TTC549 (cell line): ENCODE measurements around the gene CATSPERB.
"Not testable (repeated sequence)": the region's sequence is repeated elsewhere in the genome, so short reads cannot be mapped to it uniquely, and the experiment has no call there.

Experiments used
- FAIRE-seq: peaks from 2 replicates; lab custom pipeline; 2012; peaks lifted over from hg19 to GRCh38; lab: Jason Lieb, UNC

CATSPERB gene

DNA sequence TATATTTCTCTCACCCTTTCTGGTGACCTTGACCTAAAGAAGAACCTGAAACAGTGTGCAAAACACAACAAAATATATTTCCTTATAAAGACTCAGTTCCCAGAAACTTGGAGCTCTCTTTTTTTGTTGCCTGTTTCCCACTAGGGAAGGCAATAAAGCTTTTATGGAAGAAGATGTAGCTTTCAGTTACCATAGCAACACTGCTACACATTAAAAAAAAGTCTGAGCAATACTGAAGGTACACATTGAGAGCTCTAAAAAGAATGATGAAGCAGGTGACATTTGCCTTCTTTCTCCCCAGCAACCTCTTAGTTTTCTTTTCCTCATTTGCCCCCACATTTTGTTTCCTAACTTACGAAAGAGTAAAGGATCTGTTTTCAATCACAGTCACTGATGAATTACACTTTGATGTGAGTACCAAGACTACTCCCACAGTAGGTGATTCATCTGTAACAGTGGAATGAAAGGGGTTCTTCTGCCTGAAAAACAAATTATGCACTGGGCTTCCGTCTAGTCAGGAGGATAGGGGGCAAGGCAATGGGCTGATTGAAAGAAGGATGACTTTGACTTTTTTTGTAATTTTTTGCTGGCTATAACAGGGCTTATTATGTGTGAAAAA is 1.1 kb upstream of the CATSPERB start:
- no peak for FAIRE-seq

DNA sequence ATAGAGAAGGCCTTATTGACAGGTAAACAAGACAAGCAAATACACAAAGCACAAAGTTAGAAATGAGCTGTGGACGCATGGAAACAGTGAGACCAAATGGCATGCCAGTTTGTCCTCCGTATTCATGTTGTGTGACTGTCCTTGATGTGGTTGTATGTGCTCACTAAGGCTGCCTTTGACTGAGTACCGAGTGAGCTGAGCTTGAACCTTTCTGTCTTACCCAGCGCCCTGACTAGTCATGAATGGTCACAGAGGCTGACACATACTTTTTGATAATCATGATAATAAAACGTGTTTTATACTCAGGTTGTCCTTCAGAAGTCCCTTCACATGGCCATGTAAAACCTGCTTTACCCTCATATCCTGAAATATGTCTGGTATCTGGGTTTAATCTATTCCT is 553 bp upstream of the CATSPERB start:
- FAIRE-seq: no peak

DNA sequence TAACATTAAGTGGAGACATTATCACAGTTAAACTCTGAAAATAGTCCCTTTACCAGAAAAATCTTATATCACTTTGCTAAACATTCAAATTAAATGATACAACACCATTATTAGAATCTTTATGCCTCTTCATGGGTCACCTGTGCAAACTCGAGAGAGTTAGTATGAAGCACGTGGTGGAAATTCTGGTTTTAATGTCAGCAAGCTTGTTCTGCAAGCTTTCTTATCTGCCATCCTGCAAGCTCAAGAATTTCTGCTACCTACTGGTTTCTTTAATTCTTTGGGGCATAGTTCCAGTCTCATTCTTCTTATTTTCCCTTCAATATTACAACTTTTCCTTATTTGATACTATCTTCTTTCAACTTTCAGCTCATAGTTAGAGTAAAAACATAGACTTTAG is 868 bp downstream of the CATSPERB start:
- FAIRE-seq: no peak

DNA sequence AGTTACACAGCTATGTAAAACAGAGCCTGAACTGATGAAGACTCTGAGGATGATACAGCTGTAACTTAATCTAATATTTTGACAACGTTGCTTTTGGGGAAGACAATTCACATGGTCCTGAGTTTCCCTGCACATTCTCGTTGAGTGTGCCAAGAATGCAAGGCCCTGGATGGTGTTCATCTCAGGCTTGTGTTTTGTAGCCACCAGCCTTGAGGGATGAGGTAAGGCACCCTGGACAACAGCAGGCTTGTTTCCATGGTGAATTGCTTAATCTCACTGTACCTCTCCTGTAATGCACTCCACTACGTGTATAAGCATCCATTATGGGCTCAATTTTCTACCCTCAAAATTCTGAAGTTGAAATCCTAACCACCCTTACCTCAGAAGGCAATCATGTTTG is 2.1 kb downstream of the CATSPERB start:
- FAIRE-seq: no peak

DNA sequence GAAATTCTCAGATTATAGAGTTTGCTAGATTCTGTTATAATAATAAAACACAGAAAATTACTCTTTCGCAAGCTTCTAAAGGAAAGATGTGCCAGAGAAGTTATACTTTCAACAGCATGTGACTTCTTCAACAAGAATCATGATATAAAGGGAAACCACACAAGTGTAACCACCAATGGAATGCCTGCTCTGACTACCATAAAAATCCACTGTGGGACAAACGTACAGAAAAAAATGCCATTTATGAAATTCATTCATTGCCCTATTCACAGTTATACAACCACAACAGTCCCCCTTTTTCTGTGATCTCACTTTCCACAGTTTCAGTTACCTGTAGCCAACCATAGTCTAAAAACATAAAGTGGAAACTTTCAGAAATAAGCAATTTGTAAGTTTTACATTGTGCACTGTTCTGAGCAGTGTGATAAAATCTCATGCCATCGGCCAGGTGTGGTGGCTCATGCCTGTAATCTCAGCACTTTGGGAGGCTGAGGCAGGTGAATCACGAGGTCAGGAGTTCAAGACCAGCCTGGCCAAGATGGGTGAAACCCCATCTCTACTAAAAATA is 3.2 kb downstream of the CATSPERB start:
- FAIRE-seq: no peak

DNA sequence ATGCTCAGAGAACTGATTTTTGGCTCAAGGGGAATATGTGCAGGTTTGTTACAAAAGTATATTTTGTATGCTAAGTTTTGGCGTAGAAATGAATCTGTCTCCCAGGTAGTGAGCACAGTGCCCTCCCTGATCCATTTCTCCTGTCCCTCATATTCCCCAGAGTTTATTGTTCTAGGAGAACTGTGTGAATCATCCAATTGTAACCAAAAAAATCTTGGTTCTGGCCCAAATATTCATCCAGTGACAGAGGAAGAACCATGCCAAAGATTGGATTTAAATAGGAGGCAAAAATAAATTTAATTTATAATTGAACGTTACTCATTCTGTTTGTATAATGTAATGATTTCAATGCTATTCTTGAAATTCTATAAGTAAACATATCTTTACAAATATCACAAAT is 4.8 kb downstream of the CATSPERB start:
- FAIRE-seq: no peak

DNA sequence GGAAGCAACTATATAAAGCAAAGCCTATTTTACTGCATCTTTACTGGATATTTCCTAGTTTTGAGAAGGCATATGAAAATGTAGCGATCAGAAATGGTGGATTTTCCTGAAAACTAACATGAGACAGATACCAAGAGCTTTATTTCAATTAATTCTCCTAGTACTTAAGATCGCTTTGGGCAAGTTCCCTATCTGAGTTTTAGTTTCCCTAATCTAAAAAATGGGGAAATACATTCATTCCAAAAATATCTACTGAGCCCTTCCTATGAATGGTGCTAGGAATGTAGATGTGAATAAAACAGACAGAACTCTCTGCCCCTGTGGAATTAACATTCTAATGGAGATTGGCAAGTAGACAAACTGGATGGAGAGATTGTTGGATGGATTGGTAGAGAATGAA is 8.4 kb downstream of the CATSPERB start:
- FAIRE-seq: no peak

DNA sequence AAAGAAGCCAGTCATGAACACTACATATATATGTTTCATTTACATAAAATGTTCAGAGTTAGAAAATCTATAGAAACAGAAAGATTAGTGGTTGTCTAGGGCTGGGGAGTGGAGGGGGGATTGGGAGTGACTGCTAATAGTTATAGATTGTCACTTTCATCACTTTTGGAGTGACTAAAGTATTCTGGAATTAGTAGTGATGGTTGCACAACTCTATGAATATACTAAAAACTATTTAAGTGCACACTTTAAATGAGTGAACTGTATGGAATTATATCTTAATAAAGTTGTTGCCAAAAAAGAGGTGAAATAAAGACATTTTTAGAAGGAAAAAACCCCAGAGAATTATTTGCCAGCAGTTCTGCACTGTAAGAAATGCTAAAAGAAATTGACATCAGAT is 9.5 kb downstream of the CATSPERB start:
- FAIRE-seq: no peak

DNA sequence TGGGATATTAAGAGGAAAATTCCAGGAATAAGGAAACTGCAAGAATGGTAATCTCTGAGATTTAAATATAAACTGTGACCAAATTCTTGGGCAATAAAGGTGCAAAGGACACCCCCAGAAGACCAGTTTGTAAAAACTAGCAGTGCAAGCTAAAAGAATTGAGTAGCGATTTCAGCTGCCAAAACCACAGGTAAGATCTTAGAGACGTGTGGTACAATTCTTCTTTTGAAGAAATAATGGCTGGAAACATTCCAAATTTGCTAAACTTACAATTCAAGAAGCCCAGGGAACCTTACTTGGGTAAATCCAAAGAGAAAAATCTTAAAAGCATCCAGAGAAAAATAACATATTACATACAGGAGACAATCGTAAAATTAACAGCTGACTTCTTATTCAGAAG is 12.0 kb downstream of the CATSPERB start:
- no peak for FAIRE-seq

DNA sequence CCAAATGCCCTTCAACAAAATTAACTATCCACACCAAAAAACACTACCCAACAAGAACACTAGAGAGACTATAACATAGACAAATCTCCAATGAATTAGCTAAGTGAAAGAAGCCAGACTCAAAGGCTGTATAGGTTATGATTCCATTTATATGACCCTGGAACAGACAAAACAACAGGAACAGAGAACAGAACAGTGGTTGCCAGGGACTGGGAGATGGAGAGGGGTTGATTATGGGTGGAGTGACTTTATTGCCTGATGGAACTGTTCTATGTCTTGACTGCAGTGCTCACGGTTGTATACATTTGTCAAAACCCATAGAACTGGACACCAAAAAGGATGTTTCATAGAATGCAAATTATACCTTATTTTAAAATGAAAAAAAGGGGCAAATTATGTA is 14.9 kb downstream of the CATSPERB start:
- FAIRE-seq: no peak

DNA sequence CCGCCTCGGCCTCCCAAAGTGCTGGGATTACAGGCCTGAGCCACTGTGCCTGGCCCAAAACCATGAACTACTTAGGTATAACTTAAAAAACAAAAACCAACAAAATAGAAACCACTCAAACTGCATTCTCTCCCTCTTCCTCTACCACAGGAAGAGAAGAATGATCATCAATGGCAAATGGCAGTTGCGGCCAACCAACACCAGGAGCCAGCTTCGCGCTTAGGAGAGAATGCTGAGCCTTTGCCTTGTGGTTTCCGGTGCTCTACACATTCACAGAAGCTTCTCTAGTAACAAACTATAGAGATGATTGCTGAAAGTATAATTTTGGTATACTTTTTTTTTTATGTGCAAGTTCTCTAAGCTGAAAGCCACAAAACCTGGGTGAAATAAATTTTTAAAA is 17.1 kb downstream of the CATSPERB start:
- no peak for FAIRE-seq

DNA sequence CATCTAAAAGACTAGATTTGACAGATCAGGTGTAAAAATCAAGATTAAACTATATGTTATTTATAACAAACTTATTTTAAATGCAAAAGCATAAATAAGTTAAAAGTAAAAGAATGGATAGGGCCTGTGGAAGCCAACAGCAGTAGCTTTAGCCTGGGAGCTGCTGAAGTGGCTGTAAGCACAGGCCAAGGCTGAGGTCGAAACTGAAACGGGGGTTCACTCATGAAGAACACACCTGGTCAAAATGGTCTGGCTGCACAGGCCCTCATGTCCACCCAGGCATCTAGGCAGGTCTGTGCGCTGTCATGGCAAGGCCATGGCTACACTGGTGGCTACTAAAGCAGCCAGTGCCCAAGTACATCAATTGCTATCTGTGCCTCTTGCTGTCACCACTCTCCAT is 23.1 kb downstream of the CATSPERB start:
- FAIRE-seq: no peak

DNA sequence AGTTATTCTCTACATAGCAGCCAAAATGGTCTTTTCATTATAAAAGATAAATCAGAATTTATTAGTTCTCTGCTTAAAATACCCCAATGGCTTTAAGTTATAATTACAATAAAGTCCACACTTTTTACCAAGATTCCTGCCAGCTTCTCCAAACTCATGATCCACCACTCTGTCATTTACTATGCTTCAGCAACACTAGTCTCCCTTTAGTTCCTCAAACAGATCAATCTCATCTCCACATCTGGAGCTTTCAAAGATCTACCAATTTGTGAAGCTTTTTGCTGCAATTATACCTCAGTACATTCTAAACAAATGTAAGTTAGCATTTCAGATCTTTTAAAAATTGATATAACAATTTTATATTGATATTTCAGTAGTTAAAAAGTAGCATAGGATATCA is 24.9 kb downstream of the CATSPERB start:
- FAIRE-seq: no peak

DNA sequence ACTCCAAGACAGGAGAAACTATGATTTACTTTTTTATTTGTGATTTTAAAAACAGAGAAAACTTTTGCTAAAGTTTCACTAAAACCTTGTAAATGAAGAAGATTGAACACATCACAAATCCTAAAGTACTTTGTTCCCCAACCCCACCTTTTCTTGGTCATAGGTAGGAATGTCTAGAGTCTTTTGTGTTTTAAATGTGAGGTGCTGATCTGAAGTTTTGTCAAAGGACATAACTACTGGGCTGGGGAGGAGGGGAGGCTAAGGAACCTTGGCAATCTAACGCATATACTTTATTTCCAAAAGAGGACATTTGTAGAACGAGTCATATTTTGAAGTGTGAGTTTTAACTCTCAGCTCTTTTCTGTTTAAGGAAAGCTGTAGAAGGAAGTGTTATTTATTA is 37.2 kb downstream of the CATSPERB start:
- no peak for FAIRE-seq

DNA sequence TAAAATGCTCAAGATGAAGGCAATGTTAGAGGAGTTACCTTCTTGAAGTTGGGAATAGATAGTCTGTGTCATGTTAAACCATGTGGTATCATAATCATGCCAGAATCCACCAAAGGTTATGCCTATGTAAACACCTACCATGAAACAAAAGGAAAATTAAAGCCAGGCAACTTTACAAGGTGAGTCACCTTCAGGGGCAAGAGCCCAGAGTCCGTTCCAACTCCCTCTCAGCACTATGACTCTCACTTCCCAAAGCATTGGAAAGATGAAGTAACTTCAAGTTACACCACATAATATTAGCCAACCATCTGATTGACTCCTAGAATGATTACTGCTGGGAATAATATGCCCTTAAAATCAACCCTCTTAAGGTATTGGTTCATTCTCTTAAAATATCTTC is 38.5 kb downstream of the CATSPERB start:
- FAIRE-seq: no peak

DNA sequence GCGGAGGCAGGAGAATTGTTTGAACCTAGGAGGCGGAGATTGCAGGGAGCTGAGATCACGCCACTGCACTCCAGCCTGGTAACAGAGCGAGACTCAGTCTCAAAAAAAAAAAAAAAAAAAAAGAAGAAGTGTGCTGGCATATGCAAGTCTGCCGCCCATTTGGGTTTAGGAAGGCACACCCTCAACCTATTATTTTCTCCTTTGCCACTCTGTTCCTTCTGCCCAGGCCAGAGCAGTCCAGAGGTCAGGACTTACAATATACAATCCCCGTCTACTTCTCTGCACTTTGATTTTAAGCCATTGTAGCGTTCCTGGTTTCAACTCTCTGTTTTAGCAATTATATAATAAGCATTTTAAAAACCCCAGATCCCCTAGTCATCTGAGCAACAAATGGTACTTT is 39.8 kb downstream of the CATSPERB start:
- no peak for FAIRE-seq

DNA sequence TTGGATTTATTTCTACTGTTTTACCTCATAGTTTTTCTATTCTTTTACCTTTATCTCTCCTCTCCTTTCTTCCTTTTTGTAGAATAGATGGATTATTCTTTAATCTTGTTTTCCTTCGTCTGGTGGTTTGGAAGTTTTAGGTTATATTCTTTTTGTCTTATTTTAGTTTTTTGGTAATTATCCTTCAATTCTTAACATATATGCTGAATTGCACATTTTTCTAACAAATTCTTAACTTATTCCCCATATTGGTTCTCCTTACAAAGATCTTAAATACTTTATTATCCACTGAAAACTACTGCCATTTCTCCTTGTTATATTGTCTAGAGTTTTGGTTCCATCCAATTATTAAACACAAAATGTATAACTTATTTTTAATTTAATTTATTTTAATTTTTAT is 42.3 kb downstream of the CATSPERB start:
- no peak for FAIRE-seq

DNA sequence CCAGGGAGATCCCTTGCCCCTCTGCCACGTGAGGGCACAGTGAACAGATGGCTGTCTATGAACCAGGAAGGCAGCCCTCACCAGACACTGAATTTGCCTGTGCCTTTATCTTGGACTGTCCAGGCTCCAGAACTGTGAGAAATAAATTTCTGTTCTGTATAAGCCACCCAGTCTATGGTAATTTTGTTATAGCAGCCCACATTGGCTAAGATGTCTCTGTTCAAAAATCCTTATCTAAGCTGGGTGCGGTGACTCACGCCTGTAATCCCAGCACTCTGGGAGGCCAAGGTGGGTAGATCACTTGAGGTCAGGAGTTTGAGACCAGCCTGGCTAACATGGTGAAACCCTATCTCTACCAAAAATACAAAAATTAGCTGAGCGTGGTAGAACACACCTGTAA is 44.5 kb downstream of the CATSPERB start:
- FAIRE-seq: not testable (repeated sequence)

DNA sequence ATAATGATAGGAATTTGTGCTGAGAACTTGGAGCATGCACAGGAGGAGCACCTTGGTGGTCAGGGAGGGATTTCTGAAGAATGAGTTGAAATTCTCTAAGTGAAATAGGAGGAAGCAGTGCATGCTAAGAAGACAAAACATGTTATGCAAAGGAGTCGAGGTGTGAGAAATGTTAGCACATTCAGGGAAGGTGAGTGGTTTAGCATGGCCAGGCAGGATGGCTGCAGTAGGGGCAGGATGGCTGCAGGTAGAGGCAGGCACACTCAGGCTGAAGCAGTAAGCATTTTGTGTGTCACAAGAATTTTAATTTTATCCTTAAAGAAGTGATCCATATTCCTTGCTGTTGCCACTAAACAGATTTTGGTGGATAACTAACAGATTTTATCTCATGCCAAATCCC is 46.3 kb downstream of the CATSPERB start:
- no peak for FAIRE-seq

DNA sequence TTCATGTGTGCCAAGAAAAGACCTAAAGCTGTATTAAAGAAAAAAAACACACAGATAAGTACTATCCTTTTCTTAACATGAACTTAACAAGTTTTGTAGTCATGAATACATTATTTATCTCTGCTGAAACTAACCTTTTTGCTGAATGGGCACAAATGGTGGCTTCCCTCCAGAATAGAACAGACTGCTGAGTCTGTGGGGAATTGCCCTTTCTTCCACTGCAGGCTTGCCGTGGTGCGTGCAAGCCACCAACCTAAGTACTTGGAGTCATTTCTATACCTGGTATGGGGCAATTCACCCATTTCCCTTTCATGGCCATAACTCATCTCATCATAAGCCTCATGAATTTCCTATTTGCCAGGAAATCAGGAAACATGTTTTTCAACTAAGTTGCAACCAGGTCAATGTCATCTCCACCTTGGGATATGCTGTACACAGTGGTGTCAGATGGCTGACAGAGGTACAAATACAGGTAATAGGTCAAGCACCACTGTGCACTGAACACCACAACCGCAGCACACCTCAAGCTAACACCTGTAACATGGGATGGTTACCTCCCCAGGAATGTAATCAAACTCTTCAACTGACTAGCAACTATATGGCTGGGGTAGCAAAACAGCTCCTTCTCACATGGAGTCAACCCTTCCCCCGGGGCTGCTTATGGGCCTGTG is 49.9 kb downstream of the CATSPERB start:
- FAIRE-seq: no peak

DNA sequence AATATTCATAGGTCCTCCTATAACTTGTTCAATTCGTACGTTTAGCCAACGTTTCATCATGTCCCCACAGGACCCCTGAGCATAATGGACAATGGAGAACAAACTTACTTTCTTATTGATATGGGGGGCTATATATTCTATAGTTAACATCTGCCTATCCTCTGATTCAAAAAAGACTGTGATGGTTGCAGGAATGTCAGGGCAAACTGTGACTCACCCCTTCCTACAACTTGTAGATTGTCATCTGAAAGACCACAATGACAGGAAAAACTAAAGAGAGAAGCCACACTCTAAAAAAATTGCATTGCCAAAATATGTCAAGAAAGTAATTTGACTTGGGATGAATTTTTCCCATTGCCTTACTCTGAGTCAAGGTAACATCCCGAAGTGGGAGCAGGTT is 50.8 kb downstream of the CATSPERB start:
- no peak for FAIRE-seq

DNA sequence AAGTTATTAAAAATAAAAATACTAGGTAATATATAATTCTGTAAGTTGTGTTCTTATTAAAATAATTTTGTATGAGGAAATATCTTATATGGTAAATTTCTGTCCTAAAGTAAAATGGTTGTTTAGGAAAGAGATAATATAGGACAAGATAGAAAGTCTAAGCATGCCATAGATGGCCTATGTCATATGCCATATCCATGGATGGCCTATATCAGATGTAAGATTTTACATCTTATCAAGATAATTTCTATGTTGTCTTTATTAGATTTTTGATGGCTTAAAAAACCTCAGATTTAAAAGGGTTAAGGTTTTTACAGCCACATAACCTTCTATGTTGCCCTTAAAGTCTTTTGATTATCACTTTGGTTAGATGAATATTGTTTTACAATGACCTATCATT is 52.6 kb downstream of the CATSPERB start:
- FAIRE-seq: no peak

DNA sequence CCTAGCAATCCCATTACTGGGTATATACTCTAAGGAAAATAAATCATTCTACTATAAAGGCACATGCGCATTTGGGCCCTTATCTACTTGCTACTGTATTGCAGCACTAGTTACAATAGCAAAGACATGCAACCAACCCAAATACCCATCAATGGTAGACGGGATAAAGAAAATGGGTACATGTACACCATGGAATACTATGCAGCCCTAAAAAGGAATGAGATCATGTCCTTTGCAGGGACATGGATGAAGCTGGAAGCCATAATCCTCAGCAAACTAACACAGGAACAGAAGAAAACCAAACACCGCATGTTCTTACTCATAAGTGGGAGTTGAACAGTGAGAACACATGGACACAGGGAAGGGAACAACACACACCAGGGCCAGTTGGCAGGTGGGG is 54.2 kb downstream of the CATSPERB start:
- not testable (repeated sequence) for FAIRE-seq

DNA sequence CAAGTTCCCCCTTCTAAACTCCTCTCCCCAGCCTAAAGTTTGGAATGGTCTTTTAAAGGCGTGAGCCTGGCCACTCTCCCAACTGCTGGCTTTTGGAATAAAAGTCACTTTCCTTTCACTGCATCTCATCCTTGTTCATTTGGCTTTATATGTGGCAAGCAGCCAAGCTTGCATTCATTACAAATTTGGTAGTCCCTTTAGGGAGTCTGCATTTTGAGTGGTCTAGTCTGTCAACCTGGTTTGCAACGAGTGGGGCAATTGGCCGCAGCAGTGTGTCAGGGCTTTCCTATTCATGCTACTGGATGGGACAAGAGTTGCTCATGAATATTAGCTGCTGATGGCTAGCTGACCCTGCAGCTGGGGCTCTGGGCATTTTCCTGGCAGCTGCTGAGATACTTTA is 57.0 kb downstream of the CATSPERB start:
- no peak for FAIRE-seq
